ENCODE results near the gene DEFB113. TPM values are rescaled to one million over a fixed set of nuclear protein-coding genes. Genes with fewer than 3 reads are reported as not detected.
"Not testable (repeated sequence)": the region's sequence is repeated elsewhere in the genome, so short reads cannot be mapped to it uniquely, and the experiment has no call there.

The DEFB113 gene
- total RNA-seq, 6 experiments from 2014 or later: not detected

GRCh38 chr6:49950415-49950751 is 19.0 kb downstream of the DEFB113 start:
- no peaks in the 10 kb centered on the region for H3K36me3 Mint-ChIP-seq (ENCODE audit: low read depth)
- no peak for TF ChIP-seq CTCF (IDR thresholded peaks at IDR 0.05)
- H3K4me3 Mint-ChIP-seq: no peak overlapping the region
- DNase-seq: no peak
- no peaks in the 10 kb centered on the region for H3K27me3 Mint-ChIP-seq (ENCODE audit: insufficient read depth)
- H3K27ac Mint-ChIP-seq: no peak overlapping the region
- no peaks in the 10 kb centered on the region for H3K4me1 Mint-ChIP-seq (ENCODE audit: low read depth)
- H3K9me3 Mint-ChIP-seq: peaks cover 46% of the 10 kb centered on the region

GRCh38 chr6:49949062-49949461 is 20.4 kb downstream of the DEFB113 start:
- DNase-seq: no peak
- H3K9me3 Mint-ChIP-seq: peaks cover 52% of the 10 kb centered on the region
- H3K4me1 Mint-ChIP-seq (ENCODE audit: low read depth): no peaks in the 10 kb centered on the region
- no peak overlapping the region for H3K4me3 Mint-ChIP-seq
- TF ChIP-seq CTCF (IDR thresholded peaks at IDR 0.05): no peak
- H3K27me3 Mint-ChIP-seq (ENCODE audit: insufficient read depth): no peaks in the 10 kb centered on the region
- H3K27ac Mint-ChIP-seq: no peak overlapping the region
- H3K36me3 Mint-ChIP-seq (ENCODE audit: low read depth): no peaks in the 10 kb centered on the region

GRCh38 chr6:49946835-49947234 is 22.6 kb downstream of the DEFB113 start:
- Mint-ChIP-seq H3K4me1 (ENCODE audit: low read depth) (no peaks in the 10 kb centered on the region), H3K27me3 (ENCODE audit: insufficient read depth) (no peaks in the 10 kb centered on the region), H3K4me3 (no peak overlapping the region), H3K36me3 (ENCODE audit: low read depth) (no peaks in the 10 kb centered on the region), H3K9me3 (peaks cover 40% of the 10 kb centered on the region), H3K27ac (no peak overlapping the region)
- no peak for TF ChIP-seq CTCF (IDR thresholded peaks at IDR 0.05)
- DNase-seq: no peak

- not testable (repeated sequence) for H3K27me3 Mint-ChIP-seq (ENCODE audit: insufficient read depth); H3K4me3 Mint-ChIP-seq; H3K36me3 Mint-ChIP-seq (ENCODE audit: low read depth); DNase-seq; H3K27ac Mint-ChIP-seq; H3K4me1 Mint-ChIP-seq (ENCODE audit: low read depth)
- peaks cover 37% of the 10 kb centered on the region for H3K9me3 Mint-ChIP-seq
Measured at GRCh38 chr6:49944068-49944467, 25.4 kb downstream of the DEFB113 start.

GRCh38 chr6:49939993-49940498 is 29.4 kb downstream of the DEFB113 start:
- no peaks in the 10 kb centered on the region for H3K4me1 Mint-ChIP-seq (ENCODE audit: low read depth)
- no peaks in the 10 kb centered on the region for H3K27me3 Mint-ChIP-seq (ENCODE audit: insufficient read depth)
- no peak overlapping the region for H3K4me3 Mint-ChIP-seq
- H3K27ac Mint-ChIP-seq: no peak overlapping the region
- no peak for DNase-seq
- H3K9me3 Mint-ChIP-seq: peaks cover 28% of the 10 kb centered on the region
- no peak for TF ChIP-seq CTCF (IDR thresholded peaks at IDR 0.05)
- H3K36me3 Mint-ChIP-seq (ENCODE audit: low read depth): no peaks in the 10 kb centered on the region

- H3K4me1 Mint-ChIP-seq (ENCODE audit: low read depth): no peaks in the 10 kb centered on the region
- H3K9me3 Mint-ChIP-seq: peaks cover 21% of the 10 kb centered on the region
- no peaks in the 10 kb centered on the region for H3K27me3 Mint-ChIP-seq (ENCODE audit: insufficient read depth)
- no peak overlapping the region for H3K4me3 Mint-ChIP-seq
- no peak overlapping the region for H3K27ac Mint-ChIP-seq
- no peak for TF ChIP-seq CTCF (IDR thresholded peaks at IDR 0.05)
- no peaks in the 10 kb centered on the region for H3K36me3 Mint-ChIP-seq (ENCODE audit: low read depth)
- no peak for DNase-seq
Measured at GRCh38 chr6:49937811-49938210, 31.6 kb downstream of the DEFB113 start.
